Superior temporal gyrus (tissue), 1 donor: ENCODE data around the gene FBF1.
A peak's percentile ranks its signal among the peaks of the same experiment; 100 is the strongest.
"Not testable (repeated sequence)": the region's sequence is repeated elsewhere in the genome, so short reads cannot be mapped to it uniquely, and the experiment has no call there.

Source experiments
- DNase-seq: peaks from one replicate; pipeline ENCODE4 v3.0.0-alpha.2; 2016; ENCODE audit errors: extremely low spot score

FBF1 gene

GRCh38 chr17:75897160-75898019, 43.5 kb downstream of the FBF1 start:
- DNase-seq = no peak

DNA sequence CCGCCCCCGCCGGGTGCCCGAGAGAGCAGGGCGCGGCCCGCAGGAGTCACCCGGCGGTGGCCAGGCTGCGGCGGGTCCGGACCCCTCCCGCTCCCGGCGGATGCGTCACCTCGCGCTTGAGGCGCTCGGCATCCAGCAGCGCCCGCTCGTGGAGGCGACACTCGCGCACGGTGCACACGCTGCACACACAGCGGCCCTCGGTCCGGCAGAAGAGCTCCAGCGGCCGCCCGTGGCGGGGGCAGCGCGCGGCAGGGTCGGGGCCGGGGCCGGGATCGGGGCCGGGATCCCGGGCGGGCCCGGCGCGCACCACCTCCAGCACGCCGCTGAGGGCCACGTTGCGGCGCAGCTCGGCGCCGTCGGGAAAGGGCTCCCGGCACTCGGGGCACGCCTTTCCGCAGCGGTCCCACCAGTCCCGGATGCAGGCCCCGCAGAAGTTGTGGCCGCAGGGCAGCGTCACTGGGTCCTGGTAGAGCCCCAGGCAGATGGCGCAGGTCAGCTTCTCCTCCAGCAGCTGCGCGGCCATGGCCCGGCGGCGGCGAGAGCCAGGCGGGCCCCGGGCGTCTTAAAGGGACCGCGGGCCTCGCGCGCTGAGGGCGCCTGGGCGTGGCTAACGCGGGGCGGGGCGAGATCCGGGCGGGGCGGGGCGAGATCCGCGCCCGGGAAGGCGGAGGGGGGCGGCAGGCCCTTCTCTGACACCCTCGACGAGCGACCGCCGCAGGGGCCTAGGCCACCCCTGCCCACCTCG, 44.3 kb downstream of the FBF1 start, which contains the start of gene TRIM65:
TRIM65 (minus strand) TSS at position 537 of the 745 bp plus-strand sequence; CDS start at position 523, 14 bp downstream.
- DNase-seq = peak; percentile 80

DNA sequence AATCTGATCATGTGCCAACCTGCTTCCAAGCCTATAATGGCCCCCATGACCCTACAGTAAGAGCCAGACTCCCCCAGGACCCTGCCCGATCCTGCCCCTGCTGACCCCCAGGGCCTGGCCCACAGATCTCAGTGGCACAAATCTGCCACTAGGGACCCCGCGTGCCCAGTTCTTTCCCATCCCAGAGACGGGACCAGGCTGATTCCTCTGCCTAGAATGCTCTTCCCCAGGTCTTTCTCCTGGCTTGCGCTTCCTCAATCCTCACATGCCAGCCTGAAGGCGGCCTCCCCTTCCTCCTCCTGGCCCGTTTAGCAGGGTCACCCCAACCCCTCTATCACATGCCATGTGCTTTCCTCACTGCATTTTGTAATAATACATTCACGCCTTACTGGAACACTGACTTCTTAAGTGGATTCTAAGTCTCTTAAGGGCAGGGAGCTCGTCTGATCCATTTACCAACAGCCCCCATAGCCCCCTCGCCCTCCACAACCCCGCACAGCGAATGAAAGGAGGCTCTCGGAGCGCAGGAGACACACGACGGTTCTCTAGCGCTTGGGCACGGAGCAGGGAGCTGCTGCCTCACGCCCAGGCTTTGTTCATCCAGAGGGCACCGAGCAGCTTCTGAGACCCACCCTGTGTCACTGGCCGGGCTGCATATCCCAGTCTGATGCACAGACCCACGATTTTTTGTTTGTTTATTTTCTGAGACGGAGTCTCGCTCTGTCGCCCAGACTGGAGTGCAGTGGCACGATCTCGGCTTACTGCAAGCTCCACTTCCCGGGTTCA, 45.3 kb downstream of the FBF1 start:
- DNase-seq = no peak

- DNase-seq = no peak
Observed at GRCh38 chr17:75894049-75894733, 46.7 kb downstream of the FBF1 start.

GRCh38 chr17:75893305-75894048, 47.4 kb downstream of the FBF1 start:
- DNase-seq = no peak

GRCh38 chr17:75892556-75893224, 48.2 kb downstream of the FBF1 start:
- DNase-seq = no peak

- no peak for DNase-seq
Observed at GRCh38 chr17:75891605-75892555, 49.0 kb downstream of the FBF1 start.

DNA sequence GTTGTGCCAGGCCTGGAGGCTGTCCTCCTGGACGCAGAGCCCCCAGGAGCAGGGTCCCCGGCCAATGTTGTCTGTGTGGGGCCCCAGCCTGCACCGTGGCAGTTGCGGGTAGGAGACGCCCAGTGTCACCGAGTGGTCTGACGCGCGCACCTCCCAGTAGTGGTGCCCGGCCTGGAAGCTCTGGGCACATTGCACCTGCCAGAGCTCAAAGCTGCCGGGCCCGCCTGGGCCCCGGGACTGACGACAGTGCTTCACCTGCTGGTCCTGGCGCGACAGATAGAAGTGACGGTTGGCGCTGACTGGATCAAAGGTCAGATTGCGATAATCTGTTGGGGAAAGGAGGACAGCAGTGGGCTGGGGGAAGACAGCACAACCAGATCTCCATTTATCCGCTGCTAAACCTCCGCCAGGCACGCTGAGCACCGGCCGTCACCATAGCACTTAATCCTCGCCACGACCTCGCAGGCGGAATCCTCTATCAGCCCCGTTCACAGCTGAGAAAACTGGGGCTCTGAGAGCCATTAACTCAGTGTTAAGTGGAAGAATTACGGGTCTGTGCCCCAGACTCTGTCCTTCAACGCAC, 49.7 kb downstream of the FBF1 start:
- DNase-seq = no peak

GRCh38 chr17:75889454-75889853, 51.4 kb downstream of the FBF1 start:
- DNase-seq = no peak

GRCh38 chr17:75888484-75888883, 52.4 kb downstream of the FBF1 start:
- DNase-seq = no peak

- DNase-seq = not testable (repeated sequence)
Observed at GRCh38 chr17:75885860-75886259, 55.0 kb downstream of the FBF1 start.

DNA sequence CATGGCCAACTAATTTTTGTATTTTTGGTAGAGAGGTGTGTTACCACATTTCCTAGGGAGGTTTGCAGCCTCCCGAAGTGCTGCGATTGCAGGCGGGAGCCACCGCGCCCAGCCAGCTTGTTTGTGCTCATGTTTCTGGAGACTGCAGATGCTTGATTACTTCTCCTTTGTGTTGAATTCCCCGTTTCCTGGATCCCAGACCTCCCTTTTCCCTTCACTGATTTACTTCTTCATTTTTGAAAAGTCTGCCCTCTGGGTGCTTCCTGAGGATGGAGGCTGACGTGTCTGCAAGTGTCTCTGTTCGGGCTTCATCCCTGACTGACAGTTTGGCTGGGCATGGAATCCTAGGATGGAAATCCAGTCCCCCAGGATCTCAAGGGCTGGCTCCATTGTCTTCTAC, 55.4 kb downstream of the FBF1 start:
- no peak for DNase-seq

- DNase-seq = no peak
Observed at GRCh38 chr17:75881678-75882454, 59.0 kb downstream of the FBF1 start.

DNA sequence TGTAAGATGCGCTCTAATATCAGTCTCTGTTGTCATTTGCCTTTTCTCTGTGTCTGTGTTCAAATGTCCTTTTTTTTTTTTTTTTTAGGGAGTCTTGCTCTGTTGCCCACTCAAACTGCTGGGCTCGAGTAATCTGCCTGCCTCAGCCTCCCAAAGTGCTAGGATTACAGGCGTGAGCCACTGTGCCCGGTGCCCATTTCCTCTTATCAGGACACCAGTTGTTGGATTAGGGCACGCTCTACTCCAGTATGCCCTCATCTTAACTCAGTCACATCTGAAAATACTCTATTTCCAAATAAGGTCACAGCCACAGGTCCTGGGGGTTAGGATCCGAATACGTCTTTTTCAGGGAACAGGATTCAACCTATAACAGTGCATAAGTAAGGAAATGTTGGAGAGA, 60.6 kb downstream of the FBF1 start:
- no peak for DNase-seq

- DNase-seq = peak; percentile 39
Observed at GRCh38 chr17:75878174-75878998, 62.5 kb downstream of the FBF1 start, which contains the start of gene TRIM47. Gene TRIM47 (minus strand): TSS chr17:75878581. CDS start chr17:75878548, 33 bp downstream.

DNA sequence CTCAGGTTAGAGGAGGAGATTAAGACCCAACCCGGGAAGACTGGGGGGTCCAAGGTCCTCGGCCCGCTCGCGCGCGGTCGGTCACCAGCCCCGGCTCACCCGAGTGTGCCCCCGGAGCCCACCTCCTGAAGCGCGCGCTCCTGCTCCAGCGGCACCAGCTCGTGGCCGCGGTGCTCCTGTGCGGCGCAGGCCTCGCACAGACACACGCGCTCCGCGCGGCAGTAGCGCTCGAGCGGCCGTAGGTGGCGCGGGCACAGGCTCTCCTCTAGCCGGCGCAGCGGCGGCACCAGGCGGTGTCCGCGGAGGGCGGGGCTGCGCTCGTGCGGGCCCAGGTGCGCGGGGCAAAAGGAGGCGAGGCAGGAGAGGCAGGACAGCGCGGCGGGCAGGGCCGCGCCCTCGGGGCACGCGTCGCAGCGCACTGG, 63.1 kb downstream of the FBF1 start:
- DNase-seq = peak; percentile 59
